Adrenal gland (tissue), 12 donors: ENCODE measurements around the gene MOSPD2. TPM values are rescaled to one million over a fixed set of nuclear protein-coding genes. Genes with fewer than 3 reads are reported as not detected.

ENCODE experiments used
- DNase-seq, 7 donors: peaks; one replicate each; pipeline ENCODE4 v3.0.0-alpha.2; 2019 to 2020
- H3K27ac ChIP-seq, 5 donors: fragments of 200-600 bp; sonication (generic) in 4 of 5; 1 replicate in 3 of 5; 2 replicates in 2 of 5; pipeline versions ENCODE4 v1.5.1 to v1.8.0; 2016 to 2020; ENCODE audit warnings: mild to moderate bottlenecking in 1 of 5
- H3K27me3 ChIP-seq: fragments of 200-600 bp; 2 replicates; pipeline ENCODE4 v1.8.0; 2021
- H3K36me3 ChIP-seq, 2 donors: fragments of 200-600 bp; replicated peaks in 1 of 2; 1 replicate in 1 of 2; 2 replicates in 1 of 2; pipeline versions ENCODE4 v1.5.1 to v1.8.0; 2018 to 2022
- H3K4me1 ChIP-seq, 2 donors: fragments of 200-600 bp; replicated peaks in 1 of 2; 1 replicate in 1 of 2; 2 replicates in 1 of 2; pipeline versions ENCODE4 v1.5.1 to v1.8.0; 2018 to 2021
- H3K4me3 ChIP-seq, 4 donors: fragments of 200-600 bp; sonication (generic) in 3 of 4; one replicate each; pipeline ENCODE4 v1.5.1; 2016 to 2018
- H3K9me3 ChIP-seq, 3 donors: fragments of 200-600 bp; sonication (generic) in 1 of 3; replicated peaks in 1 of 3; 1 replicate in 2 of 3; 2 replicates in 1 of 3; pipeline versions ENCODE4 v1.5.1 to v1.8.0; 2016 to 2021
- CTCF ChIP-seq, 6 experiments: fragments of 450-650 bp in 4 of 6; fragments of 200-600 bp in 2 of 6; sonication (generic) in 1 of 6; IDR thresholded peaks; 1 replicate in 5 of 6; 2 replicates in 1 of 6; pipeline versions ENCODE4 v1.5.1 to v1.8.0; 2016 to 2021; ENCODE audit warnings: antibody characterized with exemption in 6 of 6, mild to moderate bottlenecking in 2 of 6, moderate library complexity in 1 of 6
- POLR2A ChIP-seq, 2 donors: fragments of 450-650 bp; IDR thresholded peaks; one replicate each; pipeline ENCODE4 v1.6.1; 2017; ENCODE audit warnings: antibody characterized with exemption in 2 of 2, mild to moderate bottlenecking in 2 of 2, moderate library complexity in 1 of 2
- WGBS, 4 donors: extraction: QIAGEN DNeasy Blood & Tissue Kit in 2 of 4; methylation state at CpG; one replicate each; pipeline versions ENCODE4 v1.1.5 to v1.1.7; 2013 to 2017; 5-methylcytosine and 5-hydroxymethylcytosine counted together
- intact Hi-C, 2 donors: fragments of 100-400 bp; cut with DNase I; formaldehyde crosslinking; loops; one replicate each; pipeline versions ENCODE4 v1.14.1 to v1.15.0; 2022 to 2023
- polyA plus RNA-seq, 3 donors: library from polyadenylated mRNA; stranded (reverse); fragments of 200-250 nt in 2 of 3; fragments of 350-450 nt in 1 of 3; fragmentation: Illumina TruSeq in 1 of 3; extraction: RNeasy Lipid Tissue Mini Kit (QIAGEN cat#74804) in 1 of 3; gene quantifications; one replicate each; pipeline ENCODE4 v1.2.3, GENCODE V29; 2013 to 2014
- total RNA-seq, 9 donors: library from RNA; depleted of rRNA in 4 of 9; stranded (reverse); fragments of >200 nt in 4 of 9; fragments of 120-200 nt in 1 of 9; fragmentation: NEBNext Ultra II Directional in 1 of 9; extraction: Animal tissue kit (Norgen Biotek cat#: 25700) in 1 of 9; gene quantifications; one replicate each; pipeline versions ENCODE4 v1.1.0 to v1.2.4, GENCODE V29; 2013 to 2023
- donor health status: healthy with polysubstance abuse.
- donor health status: Bipolar disorder and iron deficiency.
- donor health status: DM: yes; HTN: yes; CAD: no.
- donor health status: DM: no; HTN: no; CAD: no.
- donor health status: DM: no; HTN: no; CAD: no.
- donor health status: DM: yes; HTN: yes; CAD: no.

Gene MOSPD2
- total and polyA plus RNA-seq, 12 donors = 2.8 to 29.0 (median 12.4) TPM

- TF ChIP-seq CTCF (IDR thresholded peaks at IDR 0.05) = no peak
- no peak for TF ChIP-seq POLR2A (IDR thresholded peaks at IDR 0.05)
- DNase-seq = no peak
- no peak overlapping the region for H3K4me3 ChIP-seq
- no peaks in the 10 kb centered on the region for H3K36me3 ChIP-seq
- 50 to 97% (median 80%) methylated on average over 2 of the region's 2 CpGs for WGBS, 4 donors
- no peaks in the 10 kb centered on the region for H3K27me3 ChIP-seq
- no peak overlapping the region for H3K27ac ChIP-seq
- no peaks in the 10 kb centered on the region for H3K4me1 ChIP-seq
- H3K9me3 ChIP-seq = no peaks in the 10 kb centered on the region
- intact Hi-C loops = no loop called here
These were observed 43.6 kb upstream of the MOSPD2 start for GRCh38 chrX:14829643-14830042.

GRCh38 chrX:14832151-14832550, 41.1 kb upstream of the MOSPD2 start:
- intact Hi-C loops = no loop called here
- WGBS, 4 donors = 38 to 92% (median 63%) methylated on average over 2 of the region's 2 CpGs
- no peaks in the 10 kb centered on the region for H3K27me3 ChIP-seq

GRCh38 chrX:14832586-14832985, 40.6 kb upstream of the MOSPD2 start:
- H3K27me3 ChIP-seq = no peaks in the 10 kb centered on the region
- H3K36me3 ChIP-seq = no peaks in the 10 kb centered on the region
- DNase-seq = no peak
- H3K4me1 ChIP-seq = no peaks in the 10 kb centered on the region
- no peak overlapping the region for H3K27ac ChIP-seq
- TF ChIP-seq CTCF (IDR thresholded peaks at IDR 0.05) (no peak), POLR2A (IDR thresholded peaks at IDR 0.05) (no peak)
- H3K9me3 ChIP-seq = no peaks in the 10 kb centered on the region
- no peak overlapping the region for H3K4me3 ChIP-seq
- intact Hi-C loops = no loop called here

More at GRCh38 chrX:14832151-14832550, 41.1 kb upstream of the MOSPD2 start:
- Histone ChIP-seq H3K27ac (no peak overlapping the region), H3K9me3 (no peaks in the 10 kb centered on the region), H3K4me1 (no peaks in the 10 kb centered on the region), H3K4me3 (no peak overlapping the region), H3K36me3 (no peaks in the 10 kb centered on the region)
- TF ChIP-seq CTCF (IDR thresholded peaks at IDR 0.05) (no peak), POLR2A (IDR thresholded peaks at IDR 0.05) (no peak)
- no peak for DNase-seq

- no peak for DNase-seq
- no peak for TF ChIP-seq POLR2A (IDR thresholded peaks at IDR 0.05)
- TF ChIP-seq CTCF (IDR thresholded peaks at IDR 0.05) = no peak
- no peak overlapping the region for H3K27ac ChIP-seq
- intact Hi-C loops = no loop called here
- H3K36me3 ChIP-seq = no peaks in the 10 kb centered on the region
- H3K4me1 ChIP-seq = no peaks in the 10 kb centered on the region
- no peaks in the 10 kb centered on the region for H3K27me3 ChIP-seq
- 75 to 100% (median 88%) methylated on average over 2 of the region's 2 CpGs for WGBS, 4 donors
- H3K4me3 ChIP-seq = no peak overlapping the region
- H3K9me3 ChIP-seq = no peaks in the 10 kb centered on the region
These were observed 36.1 kb upstream of the MOSPD2 start for GRCh38 chrX:14837155-14837554.
